Endothelial cell of umbilical vein (primary cell): ENCODE data around the gene LSM5. TPM values are rescaled to one million over a fixed set of nuclear protein-coding genes. Genes with fewer than 3 reads are reported as not detected.
"Not testable (repeated sequence)": the region's sequence is repeated elsewhere in the genome, so short reads cannot be mapped to it uniquely, and the experiment has no call there.

Source experiments
- BruUV-seq: library from RNA; stranded (reverse); fragments of 400-500 nt; replicated peaks from 2 replicates; lab custom pipeline; 2021; lab: Mats Ljungman, UMichigan
- CTCF ChIA-PET: fragments of 300-600, 350-600 bp; sonication (Branson Sonifier 250); formaldehyde crosslinking; loops from one replicate; lab custom pipeline; 2021; ENCODE audit warnings: antibody characterized with exemption, inconsistent platforms; lab: Charles Lee
- POLR2A ChIA-PET: fragments of 300-600, 350-600 bp; sonication (Branson Sonifier 250); formaldehyde crosslinking; loops from one replicate; lab custom pipeline; 2021; ENCODE audit warnings: antibody characterized with exemption, inconsistent platforms; lab: Charles Lee
- DNase-seq: peaks from one replicate; pipeline ENCODE4 v3.0.0-alpha.2; 2011; ENCODE audit warnings: low read depth, low spot score
- FAIRE-seq: peaks from 2 replicates; lab custom pipeline; 2011; peaks lifted over from hg19 to GRCh38; lab: Jason Lieb, UNC
- H2AFZ ChIP-seq: 2 replicates; pipeline ENCODE4 v1.6.0; 2012; ENCODE audit warnings: low read depth, low read length, control low read depth, inconsistent platforms
- H3K27ac ChIP-seq: 2 replicates; pipeline ENCODE4 v1.5.1; 2011; ENCODE audit warnings: low read depth, mild to moderate bottlenecking, control low read depth, low read length, moderate library complexity; ENCODE audit not compliant: insufficient read depth
- H3K27me3 ChIP-seq, 2 experiments: 2 replicates each; pipeline versions ENCODE4 v1.6.0 to v1.6.1; 2011; ENCODE audit warnings: low read length in 2 of 2, mixed read lengths in 1 of 2; ENCODE audit not compliant: control insufficient read depth in 2 of 2, insufficient read depth in 2 of 2
- H3K36me3 ChIP-seq, 2 experiments: 2 replicates in 1 of 2; 3 replicates in 1 of 2; pipeline ENCODE4 v1.5.1; 2011; ENCODE audit warnings: low read length in 2 of 2, mild to moderate bottlenecking in 1 of 2, moderate library complexity in 1 of 2; ENCODE audit not compliant: control insufficient read depth in 2 of 2, insufficient read depth in 2 of 2; ENCODE audit errors: extremely low read depth in 1 of 2
- H3K4me1 ChIP-seq: 3 replicates; pipeline ENCODE4 v1.5.1; 2011; ENCODE audit warnings: mild to moderate bottlenecking, low read length; ENCODE audit not compliant: control insufficient read depth, insufficient read depth; ENCODE audit errors: extremely low read depth
- H3K4me2 ChIP-seq: 2 replicates; pipeline ENCODE4 v1.6.1; 2011; ENCODE audit warnings: low read length, control low read depth, mixed read lengths; ENCODE audit not compliant: insufficient read depth
- H3K4me3 ChIP-seq, 3 experiments: fragments of 200-600 bp in 1 of 3; sonication (generic), shearing (Covaris generic) in 1 of 3; replicated peaks in 1 of 3; 2 replicates each; pipeline ENCODE4 v1.5.1; 2011 to 2016; ENCODE audit warnings: control low read depth in 3 of 3, low read length in 3 of 3, mild to moderate bottlenecking in 2 of 3, inconsistent platforms in 1 of 3, low read depth in 1 of 3, moderate library complexity in 1 of 3; ENCODE audit not compliant: insufficient read depth in 1 of 3
- H3K79me2 ChIP-seq: 2 replicates; pipeline ENCODE4 v1.6.0; 2012; ENCODE audit warnings: low read length, inconsistent platforms; ENCODE audit not compliant: control insufficient read depth, insufficient read depth
- H3K9ac ChIP-seq: replicated peaks from 2 replicates; pipeline ENCODE3; 2011; ENCODE audit warnings: low read length, control low read depth; ENCODE audit not compliant: insufficient read depth; ENCODE audit errors: extremely low read depth
- H3K9me1 ChIP-seq: replicated peaks from 3 replicates; pipeline ENCODE4 v1.6.0; 2011; ENCODE audit warnings: mild to moderate bottlenecking, low read length; ENCODE audit not compliant: control insufficient read depth, insufficient read depth; ENCODE audit errors: extremely low read depth
- H3K9me3 ChIP-seq: replicated peaks from 2 replicates; pipeline ENCODE4 v1.5.1; 2012; ENCODE audit warnings: low read length, inconsistent platforms; ENCODE audit not compliant: control insufficient read depth, insufficient read depth
- H4K20me1 ChIP-seq: replicated peaks from 2 replicates; pipeline ENCODE3; 2011; ENCODE audit warnings: mild to moderate bottlenecking, low read length; ENCODE audit not compliant: control insufficient read depth, insufficient read depth; ENCODE audit errors: extremely low read depth
- EZH2 ChIP-seq: IDR thresholded peaks from 2 replicates; pipeline ENCODE4 v1.6.1; 2012; ENCODE audit warnings: borderline replicate concordance, low read depth, mild to moderate bottlenecking, moderate library complexity, low read length, inconsistent platforms; ENCODE audit not compliant: severe bottlenecking
- FOS ChIP-seq: IDR thresholded peaks from 2 replicates; pipeline ENCODE4 v1.6.1; 2011; ENCODE audit warnings: mild to moderate bottlenecking, low read length, moderate library complexity, borderline replicate concordance; ENCODE audit not compliant: insufficient read depth
- GATA2 ChIP-seq: IDR thresholded peaks from 2 replicates; pipeline ENCODE4 v1.7.0; 2011; ENCODE audit warnings: low read depth, mild to moderate bottlenecking, moderate library complexity, mixed read lengths, low read length; ENCODE audit not compliant: insufficient read length, insufficient read depth
- JUN ChIP-seq: IDR thresholded peaks from 2 replicates; pipeline ENCODE4 v1.6.1; 2011; ENCODE audit warnings: borderline replicate concordance, low read depth; ENCODE audit not compliant: insufficient read length, insufficient read depth
- MAX ChIP-seq: IDR thresholded peaks from 2 replicates; pipeline ENCODE4 v1.6.1; 2011; ENCODE audit not compliant: insufficient read depth, insufficient read length
- MYC ChIP-seq: IDR thresholded peaks from one replicate; pipeline ENCODE4 v1.6.1; 2011; ENCODE audit warnings: mild to moderate bottlenecking, low read depth, low read length
- POLR2A ChIP-seq: IDR thresholded peaks from 2 replicates; pipeline ENCODE4 v1.6.1; 2012; ENCODE audit warnings: low read depth, mild to moderate bottlenecking, control low read depth, low read length
- POLR2AphosphoS5 ChIP-seq: IDR thresholded peaks from 2 replicates; pipeline ENCODE4 v1.6.1; 2012; ENCODE audit warnings: low read depth, mild to moderate bottlenecking, control low read depth, low read length, moderate library complexity; ENCODE audit not compliant: insufficient read depth
- dilution Hi-C: fragments of 300-500 bp; cut with MboI; formaldehyde crosslinking; loops from one replicate; pipeline ENCODE4 v1.15.0; 2019; ENCODE audit warnings: low sequenced_read_pairs; ENCODE audit not compliant: extremely low pct_ligation_motif_present
- intact Hi-C: fragments of 100-400 bp; cut with micrococcal nuclease; formaldehyde crosslinking; loops from one replicate; pipeline ENCODE4 v1.10.0; 2022
- polyA plus RNA-seq, 4 experiments: library from polyadenylated mRNA; depleted of rRNA in 3 of 4; stranded (reverse) in 3 of 4; unstranded in 1 of 4; fragments of >200 nt; gene quantifications; 2 replicates each; pipeline versions ENCODE4 v1.2.1 to v1.2.3, GENCODE V29; 2011 to 2012; ENCODE audit warnings: missing spikeins in 1 of 4
- total RNA-seq: library from RNA; stranded (reverse); gene quantifications from 2 replicates; pipeline ENCODE4 v1.2.3, GENCODE V29; 2021
- TF ChIP-seq, protein P1 (sequence below), 2 donors: IDR thresholded peaks; 1 replicate in 1 of 2; 2 replicates in 1 of 2; pipeline ENCODE4 v1.5.1; 2011; ENCODE audit warnings: low read length in 2 of 2, mild to moderate bottlenecking in 2 of 2, moderate library complexity in 2 of 2, control low read depth in 1 of 2, inconsistent platforms in 1 of 2, low read depth in 1 of 2; ENCODE audit not compliant: insufficient read depth in 1 of 2; ENCODE audit errors: extremely low read depth in 1 of 2

The LSM5 gene
- total and polyA plus RNA-seq, 2 donors (not counting 3 experiments of a cell fraction or from before 2014, with no cell fraction given), result 36.3 to 68.1 TPM

GRCh38 chr7:32470871-32471270 lies 19.3 kb downstream of the LSM5 start:
- H3K36me3 ChIP-seq, result no peaks in the 10 kb centered on the region
- BruUV-seq, result no TSS peak
- no peak overlapping the region for H3K27ac ChIP-seq
- H3K9me1 ChIP-seq, result no peaks in the 10 kb centered on the region
- no peak overlapping the region for H3K4me2 ChIP-seq
- dilution Hi-C loops (no loop called here), intact Hi-C loops (no loop called here)
- no peak overlapping the region for H3K4me3 ChIP-seq
- H3K27me3 ChIP-seq, result peaks cover 0 to 3% of the 10 kb centered on the region in 2 experiments
- DNase-seq (no peak), FAIRE-seq (no peak)
- no peak overlapping the region for H3K9ac ChIP-seq
- no peaks in the 10 kb centered on the region for H3K9me3 ChIP-seq
- CTCF ChIA-PET, result no interaction called here
- H3K4me1 ChIP-seq, result no peaks in the 10 kb centered on the region
- POLR2A ChIA-PET, result no interaction called here
- H3K79me2 ChIP-seq, result no peaks in the 10 kb centered on the region
- no peaks in the 10 kb centered on the region for H4K20me1 ChIP-seq
- TF ChIP-seq MAX (no peak), JUN (no peak), MYC (no peak), EZH2 (no peak), FOS (no peak), GATA2 (no peak), POLR2AphosphoS5 (no peak), POLR2A (no peak)
- TF ChIP-seq, protein P1, sequence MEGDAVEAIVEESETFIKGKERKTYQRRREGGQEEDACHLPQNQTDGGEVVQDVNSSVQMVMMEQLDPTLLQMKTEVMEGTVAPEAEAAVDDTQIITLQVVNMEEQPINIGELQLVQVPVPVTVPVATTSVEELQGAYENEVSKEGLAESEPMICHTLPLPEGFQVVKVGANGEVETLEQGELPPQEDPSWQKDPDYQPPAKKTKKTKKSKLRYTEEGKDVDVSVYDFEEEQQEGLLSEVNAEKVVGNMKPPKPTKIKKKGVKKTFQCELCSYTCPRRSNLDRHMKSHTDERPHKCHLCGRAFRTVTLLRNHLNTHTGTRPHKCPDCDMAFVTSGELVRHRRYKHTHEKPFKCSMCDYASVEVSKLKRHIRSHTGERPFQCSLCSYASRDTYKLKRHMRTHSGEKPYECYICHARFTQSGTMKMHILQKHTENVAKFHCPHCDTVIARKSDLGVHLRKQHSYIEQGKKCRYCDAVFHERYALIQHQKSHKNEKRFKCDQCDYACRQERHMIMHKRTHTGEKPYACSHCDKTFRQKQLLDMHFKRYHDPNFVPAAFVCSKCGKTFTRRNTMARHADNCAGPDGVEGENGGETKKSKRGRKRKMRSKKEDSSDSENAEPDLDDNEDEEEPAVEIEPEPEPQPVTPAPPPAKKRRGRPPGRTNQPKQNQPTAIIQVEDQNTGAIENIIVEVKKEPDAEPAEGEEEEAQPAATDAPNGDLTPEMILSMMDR (IDR thresholded peaks at IDR 0.05; ENCODE audit: extremely low read depth in 1 of 2, insufficient read depth in 1 of 2, low read depth in 1 of 2, low read length in 2 of 2), result no peak
- H2AFZ ChIP-seq, result no peak overlapping the region

DNA sequence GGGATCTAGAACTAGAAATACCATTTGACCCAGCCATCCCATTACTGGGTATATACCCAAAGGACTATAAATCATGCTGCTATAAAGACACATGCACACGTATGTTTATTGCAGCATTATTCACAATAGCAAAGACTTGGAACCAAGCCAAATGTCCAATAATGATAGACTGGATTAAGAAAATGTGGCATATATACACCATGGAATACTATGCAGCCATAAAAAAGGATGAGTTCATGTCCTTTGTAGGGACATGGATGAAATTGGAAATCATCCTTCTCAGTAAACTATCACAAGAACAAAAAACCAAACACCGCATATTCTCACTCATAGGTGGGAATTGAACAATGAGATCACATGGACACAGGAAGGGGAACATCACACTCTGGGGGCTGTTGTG lies 20.2 kb downstream of the LSM5 start:
- H3K27me3 ChIP-seq, POLR2A ChIA-PET, FAIRE-seq, BruUV-seq, H3K36me3 ChIP-seq, H3K27ac ChIP-seq, intact Hi-C loops, H4K20me1 ChIP-seq, H3K4me3 ChIP-seq, H3K4me1 ChIP-seq, dilution Hi-C loops, H2AFZ ChIP-seq, CTCF ChIA-PET, H3K9me1 ChIP-seq, H3K9ac ChIP-seq, H3K9me3 ChIP-seq, H3K79me2 ChIP-seq, H3K4me2 ChIP-seq, DNase-seq: not testable (repeated sequence)
